ENCODE data around the gene COX5B. TPM values are rescaled to one million over a fixed set of nuclear protein-coding genes. Genes with fewer than 3 reads are reported as not detected.

COX5B gene
- polyA plus RNA-seq, 1 donor from 2014 or later: 616 TPM

- no peaks in the 10 kb centered on the region for H4K20me1 ChIP-seq (ENCODE audit: insufficient read depth)
These were observed 18.2 kb downstream of the COX5B start, which contains the start of gene ACTR1B for GRCh38 chr2:97663962-97664635. ACTR1B (minus strand) TSS chr2:97664044; CDS start chr2:97663890, 154 bp downstream.

GRCh38 chr2:97664636-97664970, 18.7 kb downstream of the COX5B start:
- peak overlapping the region; percentile 95 for H3K4me3 ChIP-seq (ENCODE audit: low read length)
- H3K4me2 ChIP-seq (ENCODE audit: low read length): peak overlapping the region; percentile 26
- no peaks in the 10 kb centered on the region for H3K27me3 ChIP-seq (ENCODE audit: insufficient read depth, low read depth, low read length)
- H3K27ac ChIP-seq (ENCODE audit: low read length): peak overlapping the region; percentile 97
- H3K9me3 ChIP-seq (ENCODE audit: low read length): no peaks in the 10 kb centered on the region
- H3K36me3 ChIP-seq (ENCODE audit: insufficient read depth, low read length): no peaks in the 10 kb centered on the region
- H3K9me2 ChIP-seq (ENCODE audit: insufficient read depth, low read length): no peaks in the 10 kb centered on the region
- H3K79me2 ChIP-seq (replicated peaks; ENCODE audit: insufficient read depth, low read length): peaks cover 20% of the 10 kb centered on the region
- H2AFZ ChIP-seq (ENCODE audit: low read depth, low read length): peak overlapping the region; percentile 95
- H3K9ac ChIP-seq (ENCODE audit: low read length): peak overlapping the region; percentile 94
- no peaks in the 10 kb centered on the region for H4K20me1 ChIP-seq (ENCODE audit: insufficient read depth)
- TF ChIP-seq TAF1 (IDR thresholded peaks at IDR 0.05; ENCODE audit: low read depth) (no peak), SMC3 (conservative IDR thresholded peaks at IDR 0.05; ENCODE audit: poor library complexity) (peak; percentile 35), CTCF (IDR thresholded peaks at IDR 0.05; ENCODE audit: poor library complexity, severe bottlenecking) (peak; percentile 22)
- no peaks in the 10 kb centered on the region for H3F3A ChIP-seq (ENCODE audit: insufficient read depth, low read length, poor library complexity, severe bottlenecking)

More at GRCh38 chr2:97663962-97664635, 18.2 kb downstream of the COX5B start, which contains the start of gene ACTR1B:
- Histone ChIP-seq H3F3A (ENCODE audit: insufficient read depth, low read length, poor library complexity, severe bottlenecking) (no peaks in the 10 kb centered on the region), H3K4me3 (ENCODE audit: low read length) (peak within 1 kb of the TSS; percentile 95), H3K4me2 (ENCODE audit: low read length) (peak within 1 kb of the TSS; percentile 86), H3K9me2 (ENCODE audit: insufficient read depth, low read length) (no peaks in the 10 kb centered on the region), H3K9me3 (ENCODE audit: low read length) (no peaks in the 10 kb centered on the region), H3K79me2 (replicated peaks; ENCODE audit: insufficient read depth, low read length) (peaks cover 20% of the 10 kb centered on the region), H3K36me3 (ENCODE audit: insufficient read depth, low read length) (no peaks in the 10 kb centered on the region), H3K27ac (ENCODE audit: low read length) (peak within 1 kb of the TSS; percentile 97), H3K9ac (ENCODE audit: low read length) (peak within 1 kb of the TSS; percentile 94), H2AFZ (ENCODE audit: low read depth, low read length) (peak within 1 kb of the TSS; percentile 95), H3K27me3 (ENCODE audit: insufficient read depth, low read depth, low read length) (no peaks in the 10 kb centered on the region)
- TF ChIP-seq RAD21 (conservative IDR thresholded peaks at IDR 0.05) (peak; percentile 62), TAF1 (IDR thresholded peaks at IDR 0.05; ENCODE audit: low read depth) (peak; percentile 35), EZH2 (IDR thresholded peaks at IDR 0.05; ENCODE audit: borderline replicate concordance, insufficient read depth, low read length, poor library complexity, severe bottlenecking) (no peak), MXI1 (conservative IDR thresholded peaks at IDR 0.05; ENCODE audit: poor library complexity, severe bottlenecking) (peak; percentile 40), CTCF (IDR thresholded peaks at IDR 0.05; ENCODE audit: poor library complexity, severe bottlenecking) (peak; percentile 82), EP300 (conservative IDR thresholded peaks at IDR 0.05; ENCODE audit: poor library complexity, severe bottlenecking) (no peak), SMC3 (conservative IDR thresholded peaks at IDR 0.05; ENCODE audit: poor library complexity) (peak; percentile 64), POLR2AphosphoS5 (IDR thresholded peaks at IDR 0.05) (peak; percentile 94), REST (IDR thresholded peaks at IDR 0.05; ENCODE audit: borderline replicate concordance) (peak; percentile 74)
